Activated CD4-positive, alpha-beta T cell treated with anti-CD3 and anti-CD28 coated beads, Interleukin-2, amount 10 ng/mL, durations not matched to agents 7 days and 5 days (primary cell): Measurements from ENCODE around the gene MICAL3. TPM values are rescaled to one million over a fixed set of nuclear protein-coding genes. Genes with fewer than 3 reads are reported as not detected.
"Not testable (repeated sequence)": the region's sequence is repeated elsewhere in the genome, so short reads cannot be mapped to it uniquely, and the experiment has no call there.

ENCODE experiments used
- CTCF ChIA-PET: fragments of 350-600 bp; sonication (Branson Sonifier 250); formaldehyde crosslinking; loops from one replicate; lab custom pipeline; 2021; ENCODE audit warnings: antibody characterized with exemption; lab: Charles Lee
- POLR2A ChIA-PET: fragments of 350-600 bp; sonication (Branson Sonifier 250); formaldehyde crosslinking; loops from one replicate; lab custom pipeline; 2021; ENCODE audit warnings: antibody characterized with exemption; lab: Charles Lee
- DNase-seq: peaks from one replicate; pipeline ENCODE4 v3.0.0-alpha.2; 2020
- H3K27ac Mint-ChIP-seq: one replicate; pipeline ENCODE4 v1.8.0; 2021; ENCODE audit warnings: mild to moderate bottlenecking, moderate library complexity, mixed read lengths
- H3K27me3 Mint-ChIP-seq: one replicate; pipeline ENCODE4 v1.8.0; 2021; ENCODE audit warnings: mixed read lengths
- H3K36me3 Mint-ChIP-seq: one replicate; pipeline ENCODE4 v1.8.0; 2021; ENCODE audit warnings: low read depth, mixed read lengths
- H3K4me1 Mint-ChIP-seq: one replicate; pipeline ENCODE4 v1.8.0; 2021; ENCODE audit warnings: mixed read lengths
- H3K4me3 Mint-ChIP-seq: one replicate; pipeline ENCODE4 v1.8.0; 2021; ENCODE audit warnings: mild to moderate bottlenecking, moderate library complexity, mixed read lengths
- H3K9me3 Mint-ChIP-seq: one replicate; pipeline ENCODE4 v1.8.0; 2021; ENCODE audit warnings: mixed read lengths
- total RNA-seq, 2 experiments: library from RNA; stranded (reverse); gene quantifications; one replicate each; pipeline ENCODE4 v1.2.3, GENCODE V29; 2021

MICAL3 gene
- total RNA-seq, 2 experiments from 2014 or later = 19.1 to 21.4 TPM

DNA sequence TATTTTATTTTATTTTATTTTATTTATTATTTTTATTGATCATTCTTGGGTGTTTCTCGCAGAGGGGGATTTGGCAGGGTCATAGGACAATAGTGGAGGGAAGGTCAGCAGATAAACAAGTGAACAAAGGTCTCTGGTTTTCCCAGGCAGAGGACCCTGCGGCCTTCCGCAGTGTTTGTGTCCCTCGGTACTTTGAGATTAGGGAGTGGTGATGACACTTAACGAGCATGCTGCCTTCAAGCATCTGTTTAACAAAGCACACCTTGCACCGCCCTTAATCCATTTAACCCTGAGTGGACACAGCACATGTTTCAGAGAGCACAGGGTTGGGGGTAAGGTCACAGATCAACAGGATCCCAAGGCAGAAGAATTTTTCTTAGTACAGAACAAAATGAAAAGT, 16.5 kb upstream of the MICAL3 start:
- H3K4me3 Mint-ChIP-seq, H3K27ac Mint-ChIP-seq, DNase-seq, CTCF ChIA-PET, POLR2A ChIA-PET, H3K9me3 Mint-ChIP-seq, H3K36me3 Mint-ChIP-seq, H3K27me3 Mint-ChIP-seq, H3K4me1 Mint-ChIP-seq: not testable (repeated sequence)

DNA sequence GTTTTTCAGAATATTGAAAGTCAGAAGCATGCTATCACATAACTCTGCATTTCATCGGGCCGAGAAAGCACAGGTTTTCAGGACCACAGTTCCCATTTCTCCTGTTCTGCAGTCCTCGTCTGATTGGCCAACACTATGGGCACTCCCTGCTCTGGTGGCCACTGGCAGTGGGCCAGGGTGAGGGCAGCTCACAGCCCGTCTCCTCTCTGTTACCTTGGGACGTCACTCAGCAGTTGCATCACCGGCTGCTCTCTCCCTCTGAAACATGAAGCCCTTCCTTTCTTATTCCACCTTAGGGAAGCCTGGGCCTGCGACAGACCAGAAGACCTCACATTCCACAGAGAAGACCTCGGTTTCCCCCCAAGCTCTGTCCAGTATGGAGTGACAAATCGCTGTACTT, 11.4 kb upstream of the MICAL3 start:
- CTCF ChIA-PET = no interaction called here
- Mint-ChIP-seq H3K36me3 (no peaks in the 10 kb centered on the region), H3K4me1 (no peaks in the 10 kb centered on the region), H3K27me3 (no peaks in the 10 kb centered on the region), H3K4me3 (no peak overlapping the region), H3K9me3 (no peaks in the 10 kb centered on the region), H3K27ac (no peak overlapping the region)
- POLR2A ChIA-PET = no interaction called here
- no peak for DNase-seq

DNA sequence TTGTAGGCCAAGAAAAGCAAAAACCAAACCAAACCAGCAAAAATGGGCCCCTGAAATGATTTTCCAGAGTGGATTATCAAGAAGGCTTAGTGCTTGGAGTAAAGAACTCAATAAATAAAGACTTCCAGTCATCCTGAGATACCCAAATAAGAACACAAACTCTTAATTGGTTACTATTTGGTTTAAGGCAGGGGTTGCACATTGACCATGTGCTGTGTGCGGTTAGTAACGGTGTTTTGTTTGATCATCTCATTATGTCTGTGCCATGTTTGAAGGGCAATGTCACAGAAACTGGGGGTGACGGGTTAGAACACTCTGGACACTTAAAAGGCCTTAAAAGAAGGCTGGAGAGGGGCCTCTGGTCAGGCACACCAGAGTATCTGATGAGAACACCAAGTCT, 9.7 kb upstream of the MICAL3 start:
- H3K4me3 Mint-ChIP-seq = no peak overlapping the region
- CTCF ChIA-PET = no interaction called here
- DNase-seq = no peak
- no peaks in the 10 kb centered on the region for H3K4me1 Mint-ChIP-seq
- no peak overlapping the region for H3K27ac Mint-ChIP-seq
- no peaks in the 10 kb centered on the region for H3K36me3 Mint-ChIP-seq
- H3K9me3 Mint-ChIP-seq = no peaks in the 10 kb centered on the region
- POLR2A ChIA-PET = no interaction called here
- H3K27me3 Mint-ChIP-seq = peaks cover 4% of the 10 kb centered on the region

DNA sequence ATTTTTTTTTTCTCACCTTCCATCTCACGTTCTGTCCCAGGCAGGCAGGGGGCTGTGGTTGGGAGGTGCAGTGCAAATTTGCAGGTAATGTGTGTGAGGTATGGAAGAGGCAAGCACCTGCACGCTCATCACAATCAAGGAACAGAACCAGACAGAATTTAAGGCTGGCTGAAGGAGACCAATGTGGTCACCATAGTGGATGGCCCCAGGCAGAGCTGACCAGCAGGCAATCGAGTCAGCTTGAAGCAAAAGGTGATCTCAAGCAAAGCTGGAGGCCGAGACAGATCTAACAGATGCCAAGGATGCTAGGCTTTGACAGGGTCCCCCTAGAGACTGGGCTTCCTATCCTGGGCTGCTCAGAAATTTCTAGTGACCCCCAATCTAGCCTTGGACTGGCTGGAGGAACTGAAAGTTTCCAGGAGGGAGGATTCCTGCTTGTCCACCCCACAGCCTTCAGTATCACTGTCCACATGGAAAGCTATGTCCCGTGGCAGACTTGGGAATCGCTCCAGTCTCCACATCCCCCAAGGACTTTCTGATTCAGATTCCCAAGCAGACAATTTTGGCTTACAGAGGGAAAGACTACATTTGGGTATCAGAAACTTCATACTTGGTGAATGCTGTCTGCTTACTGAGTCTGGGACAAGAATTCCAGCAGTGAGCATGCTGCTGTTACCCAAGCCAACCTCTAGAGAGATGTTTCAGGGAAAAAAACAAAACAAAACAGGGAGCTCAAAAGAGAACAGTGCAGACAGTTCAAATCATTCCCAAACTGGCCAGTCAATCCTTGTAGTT, 9.0 kb upstream of the MICAL3 start:
- Mint-ChIP-seq H3K4me1 (no peaks in the 10 kb centered on the region), H3K4me3 (no peak overlapping the region), H3K27me3 (peaks cover 4% of the 10 kb centered on the region), H3K9me3 (no peaks in the 10 kb centered on the region), H3K27ac (no peak overlapping the region), H3K36me3 (no peaks in the 10 kb centered on the region)
- POLR2A ChIA-PET = no interaction called here
- DNase-seq = no peak
- CTCF ChIA-PET = interaction anchor here (0.7 kb wide), 1 partner anchor 253 kb away, joined by 3 read pairs; no protein-coding TSS in a partner anchor

DNA sequence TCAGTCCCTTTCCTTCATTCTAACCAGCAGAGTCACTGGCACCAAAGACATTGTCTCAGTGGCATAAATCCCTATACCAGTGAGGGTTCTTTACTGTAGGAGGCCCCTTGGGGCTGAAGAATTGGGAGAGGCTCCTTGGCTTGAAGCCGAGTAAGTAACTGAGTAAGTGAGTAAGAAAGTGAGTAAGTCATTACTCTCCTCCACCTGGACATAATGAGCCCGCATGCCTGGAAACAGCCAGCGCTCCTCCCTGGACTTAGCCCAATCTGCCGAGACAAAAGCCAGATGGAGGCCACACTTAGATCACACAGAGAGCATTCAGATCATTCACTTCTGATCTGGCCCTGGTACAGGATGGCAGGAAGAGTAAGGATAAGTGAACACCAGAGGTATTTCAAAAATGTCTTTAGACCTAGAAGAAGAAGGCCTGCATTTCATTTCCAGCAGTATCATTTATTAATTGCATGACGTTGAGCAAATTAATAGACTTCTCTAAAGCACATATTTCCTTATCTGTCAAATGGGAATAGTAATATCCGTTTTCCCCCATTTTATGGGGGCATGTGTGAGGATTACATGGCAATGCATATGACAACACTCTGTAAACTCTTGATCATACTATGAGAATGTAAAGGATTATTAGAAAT, 8.2 kb upstream of the MICAL3 start:
- H3K4me1 Mint-ChIP-seq = no peaks in the 10 kb centered on the region
- no peak overlapping the region for H3K27ac Mint-ChIP-seq
- H3K27me3 Mint-ChIP-seq = peaks cover 4% of the 10 kb centered on the region
- no peak overlapping the region for H3K4me3 Mint-ChIP-seq
- DNase-seq = no peak
- H3K36me3 Mint-ChIP-seq = no peaks in the 10 kb centered on the region
- ChIA-PET CTCF (interaction anchor here (0.7 to 0.8 kb wide), 2 partner anchors 11 to 252 kb away, joined by 3 read pairs; no protein-coding TSS in a partner anchor), POLR2A (no interaction called here)
- no peaks in the 10 kb centered on the region for H3K9me3 Mint-ChIP-seq

DNA sequence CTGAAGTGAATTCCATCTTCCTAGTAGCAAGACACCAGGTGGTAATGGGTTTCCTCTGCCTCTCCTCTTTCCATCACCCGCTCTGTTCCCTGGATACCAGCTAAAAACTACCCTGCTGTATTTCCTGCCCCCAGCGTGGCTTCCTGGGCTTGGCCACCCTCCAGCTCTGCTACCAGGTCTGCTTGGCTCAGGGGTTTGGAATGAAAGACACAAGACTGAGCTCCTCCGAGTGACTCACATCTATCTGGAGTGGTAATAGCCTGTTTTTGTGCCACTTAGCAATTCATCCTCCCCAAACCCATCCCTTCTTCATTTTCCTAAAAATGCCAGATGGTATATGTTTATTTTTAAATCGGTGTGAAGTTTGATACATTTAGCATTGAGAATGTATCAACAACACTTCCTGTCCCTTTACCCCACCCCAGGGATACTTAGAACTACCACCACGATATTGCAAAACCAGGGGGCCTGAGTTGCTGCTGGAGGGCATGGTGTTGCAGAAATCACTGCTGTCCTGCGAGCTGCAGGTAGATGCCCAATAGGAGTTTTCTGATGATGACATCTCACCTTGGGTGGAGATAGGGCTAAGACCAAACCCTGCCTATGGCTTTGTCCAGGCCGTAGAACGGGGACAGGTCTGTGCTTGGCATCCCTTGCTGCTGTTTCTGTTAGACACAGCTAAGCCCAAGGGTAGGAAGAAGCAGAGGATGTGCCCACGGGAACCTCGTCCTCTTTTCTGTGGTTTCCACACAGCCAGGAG, 7.5 kb upstream of the MICAL3 start:
- Mint-ChIP-seq H3K36me3 (no peaks in the 10 kb centered on the region), H3K4me1 (no peaks in the 10 kb centered on the region), H3K4me3 (no peak overlapping the region), H3K27me3 (peaks cover 10% of the 10 kb centered on the region), H3K27ac (peak overlapping the region; percentile 42), H3K9me3 (no peaks in the 10 kb centered on the region)
- ChIA-PET POLR2A (no interaction called here), CTCF (interaction anchor here (0.8 kb wide), 1 partner anchor 12 kb away, joined by 3 read pairs; no protein-coding TSS in a partner anchor)
- no peak for DNase-seq

DNA sequence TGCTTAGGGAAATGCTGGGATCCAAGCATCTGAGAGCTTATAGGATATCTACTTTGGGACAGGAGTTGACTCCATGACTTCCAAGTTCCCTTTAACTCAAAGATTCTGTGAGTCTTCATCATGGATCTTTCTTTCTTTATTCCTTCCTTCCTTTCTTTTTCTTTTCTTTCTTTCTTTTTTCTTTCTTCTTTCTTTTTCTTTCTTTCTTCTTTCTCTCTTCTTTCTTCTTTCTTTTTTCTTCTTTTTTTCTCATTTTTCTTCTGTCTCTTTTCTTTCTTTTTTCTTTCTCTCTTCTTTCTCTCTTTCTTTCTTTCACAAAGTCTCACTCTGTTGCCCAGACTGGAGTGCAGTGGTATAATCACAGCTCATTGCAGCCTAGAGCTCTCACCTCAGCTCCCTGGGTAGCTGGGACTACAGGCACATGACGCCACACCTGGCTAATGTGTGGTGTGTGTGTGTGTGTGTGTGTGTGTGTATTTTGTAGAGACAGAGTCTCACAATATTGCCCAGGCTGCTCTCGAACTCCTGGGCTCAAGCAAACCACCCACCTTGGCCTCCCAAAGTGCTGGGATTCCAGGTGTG, 5.4 kb upstream of the MICAL3 start:
- peaks cover 28% of the 10 kb centered on the region for H3K27me3 Mint-ChIP-seq
- ChIA-PET CTCF (no interaction called here), POLR2A (no interaction called here)

DNA sequence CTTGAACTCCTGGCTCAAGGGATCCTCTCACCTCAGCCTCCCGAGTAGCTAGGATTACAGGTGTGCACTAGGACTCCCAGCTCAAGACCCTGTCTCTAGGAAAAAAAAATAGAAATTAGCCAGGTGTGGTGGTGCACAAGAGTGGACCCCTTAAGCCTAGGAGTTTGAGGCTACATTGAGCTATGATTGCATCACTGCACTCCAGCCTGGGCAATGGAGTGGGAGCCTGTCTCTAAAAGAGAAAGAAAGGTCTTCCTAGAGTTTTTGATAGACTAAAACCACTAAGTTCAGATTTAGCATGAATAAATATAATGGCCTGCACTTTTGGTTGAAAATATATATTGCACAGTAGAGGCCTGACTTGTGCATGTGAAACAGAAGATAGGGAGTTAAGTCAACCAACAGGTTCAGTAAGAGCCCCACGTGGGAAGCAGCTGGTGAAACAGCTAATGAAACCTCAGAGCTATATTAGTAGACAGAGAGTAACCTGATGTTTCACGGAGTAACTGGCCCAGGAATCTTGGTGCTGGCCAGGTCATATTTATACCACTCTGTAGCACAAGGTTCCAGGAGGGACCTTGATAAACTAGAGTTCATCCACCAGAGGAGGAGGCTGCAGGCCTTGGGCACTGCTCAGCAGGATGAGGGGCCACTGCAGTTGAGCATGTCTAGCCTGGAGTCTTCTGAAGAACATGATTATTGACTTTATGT, 4.6 kb upstream of the MICAL3 start:
- ChIA-PET POLR2A (no interaction called here), CTCF (interaction anchor here (0.9 to 1.4 kb wide), 2 partner anchors 17 to 33 kb away, joined by 3 read pairs; no protein-coding TSS in a partner anchor)
- DNase-seq = no peak
- H3K36me3 Mint-ChIP-seq = no peaks in the 10 kb centered on the region
- no peak overlapping the region for H3K4me3 Mint-ChIP-seq
- H3K4me1 Mint-ChIP-seq = peaks cover 7% of the 10 kb centered on the region
- no peak overlapping the region for H3K27ac Mint-ChIP-seq
- peaks cover 32% of the 10 kb centered on the region for H3K27me3 Mint-ChIP-seq
- no peaks in the 10 kb centered on the region for H3K9me3 Mint-ChIP-seq

More for the DNA sequence above, 5.4 kb upstream of the MICAL3 start:
- Mint-ChIP-seq H3K9me3 (no peaks in the 10 kb centered on the region), H3K27ac (no peak overlapping the region), H3K4me3 (no peak overlapping the region), H3K4me1 (peaks cover 4% of the 10 kb centered on the region), H3K36me3 (no peaks in the 10 kb centered on the region)
- no peak for DNase-seq

DNA sequence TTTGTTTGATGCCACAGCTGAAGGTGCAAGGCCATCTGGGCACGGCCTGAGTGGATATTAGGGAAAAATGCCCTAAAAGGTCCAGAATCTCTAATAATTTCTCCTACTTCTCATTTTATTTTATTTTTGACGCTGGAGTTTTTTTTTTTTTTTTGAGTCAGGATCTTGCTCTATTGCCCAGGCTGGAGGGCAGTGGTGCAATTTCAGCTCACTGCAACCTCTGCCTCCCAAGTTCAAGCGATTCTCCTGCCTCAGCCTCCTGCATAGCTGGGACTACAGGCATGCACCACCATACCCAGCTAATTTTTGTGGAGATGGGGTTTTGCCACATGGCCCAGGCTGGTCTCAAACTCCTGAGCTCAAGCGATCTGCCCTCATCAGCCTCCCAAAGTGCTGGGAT, 1.5 kb upstream of the MICAL3 start:
- H3K36me3 Mint-ChIP-seq, H3K27ac Mint-ChIP-seq, H3K9me3 Mint-ChIP-seq, H3K4me3 Mint-ChIP-seq, POLR2A ChIA-PET, DNase-seq: not testable (repeated sequence)
- CTCF ChIA-PET = interaction anchor here (0.6 to 1.4 kb wide), 6 partner anchors 13 to 778 kb away, joined by 3 to 5 read pairs (median 4); no protein-coding TSS in a partner anchor
- Mint-ChIP-seq H3K4me1 (peaks cover 11% of the 10 kb centered on the region), H3K27me3 (peaks cover 54% of the 10 kb centered on the region)

DNA sequence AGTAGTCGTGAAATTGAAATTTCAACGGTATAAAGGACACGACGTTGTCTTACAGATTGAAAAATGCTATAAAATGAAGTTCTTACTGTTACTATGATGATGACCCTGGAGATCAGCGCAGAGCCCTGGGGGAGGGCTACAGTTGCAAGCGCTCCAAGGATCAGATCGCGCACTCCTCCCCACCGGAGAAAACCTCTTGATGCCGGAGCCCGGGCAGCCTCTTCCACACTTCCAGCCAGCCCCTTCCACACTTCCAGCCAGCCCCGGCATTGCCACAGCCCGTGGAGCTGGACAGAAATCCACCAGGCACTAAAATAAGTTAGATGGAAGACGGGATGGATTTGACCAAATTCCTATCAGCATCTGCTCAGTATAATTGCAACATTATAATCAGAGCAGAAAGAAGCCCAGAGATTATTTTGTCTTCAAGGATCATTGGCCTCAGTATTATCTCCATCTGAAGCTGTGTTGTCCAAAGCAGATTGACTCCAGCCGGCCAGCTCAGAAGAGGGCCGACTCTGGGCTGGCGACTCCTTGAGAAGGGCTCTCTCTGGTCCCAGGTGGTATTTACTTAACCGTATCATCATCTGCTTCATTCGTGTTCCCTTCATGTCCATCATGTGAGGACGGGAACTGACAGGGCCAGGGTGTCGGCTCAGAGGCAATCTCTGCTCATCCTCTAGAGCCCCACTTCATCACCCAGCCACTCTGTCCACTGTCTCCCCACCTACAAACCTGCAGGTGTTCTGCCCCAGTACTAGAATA, 777 bp upstream of the MICAL3 start:
- Mint-ChIP-seq H3K9me3 (no peaks in the 10 kb centered on the region), H3K27me3 (peaks cover 55% of the 10 kb centered on the region), H3K36me3 (no peaks in the 10 kb centered on the region), H3K4me1 (peaks cover 11% of the 10 kb centered on the region), H3K4me3 (peak overlapping the region; percentile 63), H3K27ac (no peak overlapping the region)
- ChIA-PET POLR2A (no interaction called here), CTCF (interaction anchor here (0.6 to 1.5 kb wide), 11 partner anchors 12 to 779 kb away, joined by 3 to 5 read pairs (median 3); partner anchors contain the start of gene USP18)
- DNase-seq = no peak

DNA sequence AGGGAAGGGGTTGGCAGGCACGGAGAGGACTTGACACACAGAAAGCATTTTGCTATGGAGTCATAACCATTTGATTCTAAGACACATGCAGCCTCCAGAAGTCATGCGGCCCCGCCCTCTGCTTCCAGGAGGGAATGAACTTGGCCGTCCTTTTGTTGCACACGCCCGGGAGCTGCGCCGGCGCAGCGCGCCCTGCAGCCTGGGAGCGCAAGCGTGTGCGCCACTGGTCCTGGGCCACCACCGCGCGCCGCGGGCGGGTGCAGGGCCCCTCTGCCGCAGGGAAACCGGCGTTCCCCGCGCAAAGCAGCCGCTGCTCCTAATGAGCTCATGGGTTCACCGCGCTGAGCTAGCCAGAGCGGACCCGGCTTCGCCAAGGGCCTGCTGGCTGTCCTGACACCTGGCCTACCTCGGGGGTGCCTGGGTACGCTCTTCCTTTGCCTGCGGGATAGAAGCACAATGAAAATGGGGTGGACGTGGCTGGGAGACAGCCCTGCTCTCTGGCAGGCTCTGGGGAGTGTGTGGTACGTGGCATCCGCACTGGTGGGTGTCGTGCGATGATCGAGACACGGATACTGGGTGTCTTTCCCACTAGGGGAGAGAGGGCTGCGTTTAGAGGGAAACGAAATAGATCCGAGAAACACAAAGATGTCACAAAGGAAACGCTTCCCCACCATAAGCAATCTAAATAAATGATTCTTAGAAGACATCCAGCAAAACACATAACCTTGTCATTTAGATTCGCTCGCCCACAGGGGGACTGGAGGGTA, 669 bp downstream of the MICAL3 start:
- no peak for DNase-seq
- ChIA-PET POLR2A (interaction anchor here (0.7 kb wide), 1 partner anchor 55 kb away, joined by 3 read pairs; no protein-coding TSS in a partner anchor), CTCF (interaction anchor here (0.9 to 1.5 kb wide), 3 partner anchors 52 to 93 kb away, joined by 3 to 4 read pairs (median 3); no protein-coding TSS in a partner anchor)
- H3K27me3 Mint-ChIP-seq = peaks cover 51% of the 10 kb centered on the region
- H3K9me3 Mint-ChIP-seq = no peaks in the 10 kb centered on the region
- peak overlapping the region; percentile 74 for H3K4me3 Mint-ChIP-seq
- H3K27ac Mint-ChIP-seq = no peak overlapping the region
- no peaks in the 10 kb centered on the region for H3K36me3 Mint-ChIP-seq
- peaks cover 11% of the 10 kb centered on the region for H3K4me1 Mint-ChIP-seq
